HG03095 (cell line): ENCODE results near the gene PLXNA3.
A peak's percentile ranks its signal among the peaks of the same experiment; 100 is the strongest.

ENCODE experiments used
- ATAC-seq: cut with Tn5 transposase; IDR thresholded peaks from one replicate; pipeline ENCODE4 v1.9.1; 2021; ENCODE audit warnings: moderate library complexity; ENCODE audit not compliant: unreplicated experiment

The PLXNA3 gene

DNA sequence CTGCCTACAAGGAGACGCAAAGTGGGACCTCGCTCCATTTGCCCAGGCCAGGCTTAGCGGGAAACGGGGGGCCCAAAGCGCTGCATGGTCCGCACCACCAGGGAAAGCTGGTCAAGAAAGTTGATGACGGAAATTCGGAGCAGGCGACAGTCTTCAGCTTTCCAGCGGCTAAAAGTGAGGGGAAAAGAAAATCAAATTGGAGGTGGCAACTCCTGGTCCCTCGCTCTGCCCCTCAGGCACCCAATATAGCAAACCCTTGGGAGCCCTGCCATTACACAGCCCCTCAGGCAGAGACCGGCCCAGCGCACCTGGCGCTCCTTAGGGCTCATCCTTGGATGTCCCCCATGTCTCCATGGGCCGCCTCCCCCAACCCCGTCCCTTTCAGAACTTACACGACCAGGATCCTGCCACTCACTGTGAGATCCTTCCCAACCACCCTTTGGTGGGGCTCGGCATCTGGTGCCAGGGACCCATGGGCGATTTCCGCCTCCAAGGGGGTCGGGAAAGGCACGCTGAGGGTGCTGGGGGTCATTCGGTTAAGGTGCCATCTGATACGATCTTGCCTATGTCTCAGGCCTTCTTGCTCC is 19.9 kb downstream of the PLXNA3 start:
- ATAC-seq, result no peak

- ATAC-seq, result peak; percentile 71
These were observed 20.9 kb downstream of the PLXNA3 start, which contains the start of gene LAGE3 for GRCh38 chrX:154478728-154479622. Gene LAGE3, minus strand, starts transcription at chrX:154479281. Its CDS starts 366 bp downstream, at chrX:154478915.

GRCh38 chrX:154481195-154481594 is 23.1 kb downstream of the PLXNA3 start:
- ATAC-seq, result no peak

DNA sequence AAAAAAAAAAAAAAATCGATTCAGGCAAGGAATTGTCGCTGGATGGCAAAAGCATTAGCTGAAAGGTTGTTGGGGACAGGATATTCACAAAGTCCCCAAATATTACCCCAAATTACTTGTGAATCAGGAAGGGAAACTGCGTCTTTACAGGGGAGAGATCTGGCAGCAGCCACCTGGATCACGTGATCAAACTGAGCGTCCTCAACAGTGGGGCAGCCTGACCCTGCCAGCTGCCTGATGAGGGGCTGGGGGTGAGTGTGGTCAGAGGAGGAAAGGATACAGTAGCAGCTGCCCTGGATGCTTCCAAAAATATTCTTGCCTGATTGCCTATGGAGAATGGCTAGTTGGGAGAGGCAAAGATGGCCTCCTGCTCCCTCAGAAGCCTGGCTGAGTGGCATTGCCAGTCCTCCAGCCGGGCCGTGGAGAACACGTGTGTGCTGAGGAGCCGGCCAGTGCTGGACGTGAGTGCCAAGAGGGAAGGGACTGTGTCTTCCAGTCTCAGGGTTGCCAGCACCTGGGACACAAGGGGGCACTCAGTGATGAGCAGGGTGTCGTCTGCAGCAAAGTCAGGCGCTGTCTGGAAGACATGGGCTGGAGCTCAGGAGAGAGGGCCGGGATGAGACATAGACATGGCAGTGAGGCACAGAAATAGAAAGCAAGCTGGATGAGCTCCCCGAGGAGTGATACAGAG is 24.0 kb downstream of the PLXNA3 start:
- ATAC-seq, result no peak

DNA sequence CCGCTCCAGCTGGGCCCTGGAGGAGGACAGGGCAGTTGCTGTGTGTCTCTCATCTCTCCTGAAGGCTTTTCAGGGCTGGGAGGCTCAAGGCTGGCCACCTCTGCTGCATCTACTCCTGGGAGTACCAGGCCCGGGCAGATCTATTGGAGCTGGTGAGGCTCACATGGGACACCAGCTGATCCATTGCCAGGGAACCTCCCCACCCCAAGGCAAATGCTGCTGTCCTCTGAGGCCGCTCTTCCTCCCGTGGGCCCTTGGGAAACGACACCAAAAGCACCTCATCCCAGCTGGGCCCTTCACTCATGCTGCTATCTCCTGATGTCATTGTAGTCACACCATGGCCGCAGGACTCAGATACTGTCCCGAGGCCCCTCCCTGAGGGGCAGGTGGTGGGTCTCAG is 24.7 kb downstream of the PLXNA3 start:
- no peak for ATAC-seq

DNA sequence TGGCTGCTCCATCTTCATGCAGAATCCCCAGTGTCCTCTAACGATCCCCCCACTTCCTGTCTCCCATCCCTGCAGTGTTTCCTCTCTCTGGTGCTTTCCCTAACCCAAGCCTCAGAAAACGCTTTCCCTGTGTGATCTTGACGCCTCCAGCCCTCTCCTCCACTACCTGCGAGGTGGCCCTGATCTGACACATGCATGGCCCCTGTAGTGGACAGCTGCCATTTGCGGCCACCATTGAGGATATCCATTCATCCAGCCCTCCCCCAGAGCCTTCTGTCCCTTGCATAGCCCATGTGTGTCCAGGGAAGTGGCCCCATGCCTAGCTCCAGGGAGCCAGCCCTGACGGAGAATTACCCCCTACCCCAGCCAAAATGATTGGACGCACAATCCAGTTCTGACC is 25.2 kb downstream of the PLXNA3 start:
- ATAC-seq, result no peak

DNA sequence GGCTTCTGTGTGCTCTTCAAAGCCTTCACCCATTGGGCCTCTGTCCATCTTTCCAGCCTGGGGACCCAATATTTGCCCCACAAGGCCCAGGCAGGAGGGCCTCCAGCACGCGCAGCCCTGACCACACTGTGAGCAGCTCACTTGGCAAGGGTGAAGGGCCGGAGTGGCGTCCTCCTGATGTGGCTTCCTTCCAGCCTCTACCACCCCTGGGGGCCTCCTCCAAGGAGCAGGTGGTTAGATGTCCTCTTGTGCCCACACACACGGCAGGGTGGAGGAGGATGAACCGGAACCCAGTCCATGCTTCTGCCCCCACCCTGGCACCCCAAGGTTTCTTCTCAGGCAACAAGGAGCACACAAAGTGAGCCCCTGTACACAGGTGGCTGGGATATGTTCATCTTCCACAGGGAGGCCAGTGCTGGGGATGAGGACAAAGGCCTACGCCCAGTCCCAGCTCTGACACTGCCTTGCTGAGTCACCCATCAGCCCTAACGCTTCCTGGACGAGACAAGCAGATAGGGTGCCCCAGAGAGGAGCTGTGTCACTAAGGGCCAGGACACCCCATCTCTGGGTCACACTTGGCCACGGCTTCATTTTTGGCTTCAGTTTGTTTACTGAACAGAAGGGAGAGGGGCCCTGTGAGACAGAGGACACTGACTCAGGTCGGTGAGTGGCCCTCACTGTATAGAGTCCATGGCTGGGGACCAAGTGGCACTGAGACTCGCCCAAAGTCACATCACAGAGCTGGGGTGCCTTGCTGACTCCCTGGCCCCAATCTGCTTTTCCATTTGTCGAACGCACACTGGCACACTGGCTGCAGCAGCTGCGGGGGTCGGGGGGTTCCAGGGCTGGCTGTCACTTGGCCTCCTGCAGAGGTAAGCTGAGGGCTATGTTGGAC is 26.4 kb downstream of the PLXNA3 start:
- no peak for ATAC-seq

GRCh38 chrX:154485150-154486051 is 27.3 kb downstream of the PLXNA3 start:
- no peak for ATAC-seq

DNA sequence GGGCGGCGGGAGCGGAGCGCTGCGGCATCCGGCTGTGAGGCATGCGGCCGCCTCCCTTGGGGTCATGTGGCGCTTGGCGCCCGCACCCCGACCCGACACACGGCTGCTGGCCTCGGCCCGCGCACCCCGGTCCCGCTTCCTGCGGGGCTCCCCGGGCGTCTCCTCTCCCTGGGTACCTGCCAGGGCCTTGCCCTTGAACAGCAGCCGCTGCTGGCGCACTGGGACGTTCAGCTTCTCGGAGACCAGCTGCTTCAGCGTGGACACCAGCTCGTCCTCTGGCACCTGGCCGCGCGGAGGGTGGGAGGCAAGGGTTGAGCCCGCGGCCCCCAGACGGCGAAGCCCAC is 27.9 kb downstream of the PLXNA3 start:
- no peak for ATAC-seq

DNA sequence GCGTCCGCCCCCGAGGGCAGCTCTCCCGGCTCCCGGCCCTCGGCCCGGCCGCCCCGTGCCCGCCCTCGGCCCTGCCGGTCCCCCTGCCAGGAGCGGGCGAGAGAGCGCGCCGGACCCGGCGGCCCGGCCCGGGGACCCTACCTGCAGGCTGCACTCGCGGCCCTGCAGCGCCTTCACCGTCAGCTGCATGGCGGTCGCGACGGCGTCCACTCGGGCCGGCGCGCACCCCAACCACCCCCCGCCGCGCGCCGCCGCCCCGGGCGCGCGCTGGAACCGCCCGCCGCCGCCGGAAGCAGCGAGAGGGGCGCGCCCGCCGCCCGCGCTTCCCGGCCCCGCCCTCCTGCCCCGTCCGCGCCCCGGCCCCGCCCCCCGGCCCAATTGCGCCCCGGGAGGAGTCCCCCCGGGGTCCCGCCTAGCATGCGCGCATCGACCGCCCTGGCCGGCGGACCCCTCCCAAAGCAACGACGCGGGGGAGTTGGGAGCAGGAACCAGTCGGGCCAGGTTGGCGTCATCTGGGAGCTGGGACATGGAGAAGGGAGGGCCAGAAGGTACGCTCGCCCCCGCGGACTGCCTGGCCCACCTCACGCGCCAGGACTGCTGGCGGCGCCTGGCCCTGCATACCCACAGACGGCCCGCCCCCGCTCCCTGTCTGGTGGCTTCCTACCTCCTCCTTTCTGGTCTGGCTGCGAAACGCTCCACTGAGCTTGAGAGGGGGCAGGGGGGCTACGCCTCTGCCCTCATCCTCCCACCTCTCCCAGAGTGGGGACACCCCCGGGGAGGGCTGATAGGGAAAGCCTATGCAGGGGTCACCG is 28.5 kb downstream of the PLXNA3 start, which contains the start of gene UBL4A:
Gene UBL4A, minus strand, starts transcription at position 220 of the 812 bp plus-strand sequence. Its CDS starts 31 bp downstream, at position 189.
- ATAC-seq, result no peak

DNA sequence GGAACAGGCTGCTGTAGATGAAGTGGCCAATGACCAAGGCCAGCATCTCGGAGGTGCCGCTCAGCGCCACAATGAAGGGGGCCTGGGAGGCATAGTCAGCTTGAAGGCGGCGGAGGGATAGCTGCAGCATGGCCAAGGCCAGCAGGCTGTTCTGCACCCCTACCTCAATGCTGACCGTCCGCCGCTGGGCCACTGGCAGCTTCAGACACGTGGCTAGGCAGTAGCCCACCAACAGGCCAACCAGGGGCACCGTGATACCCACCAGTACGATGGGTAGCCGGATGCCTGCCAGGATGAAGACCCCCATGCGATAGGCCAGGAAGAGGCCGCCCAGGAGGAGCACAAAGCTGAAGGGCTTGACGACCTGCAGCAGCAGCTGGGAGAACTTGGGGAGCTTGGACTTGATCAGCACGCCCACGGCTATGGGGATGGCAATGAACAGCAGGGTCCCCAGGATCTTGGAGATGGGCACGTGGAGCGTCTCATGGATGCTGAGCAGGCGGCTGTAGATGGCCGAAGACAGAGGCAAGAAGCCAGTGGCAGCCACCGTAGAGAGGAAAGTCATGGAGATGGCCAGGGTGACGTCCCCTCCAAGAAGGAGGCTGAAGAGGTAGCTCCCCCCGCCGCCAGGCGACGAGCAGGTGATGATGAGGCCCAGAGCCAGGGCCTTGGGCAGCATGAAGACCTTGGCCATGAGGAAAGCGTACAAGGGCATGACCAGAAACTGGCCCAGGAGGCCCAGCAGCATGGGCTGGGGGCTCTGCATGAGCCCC is 29.6 kb downstream of the PLXNA3 start:
- ATAC-seq, result no peak

DNA sequence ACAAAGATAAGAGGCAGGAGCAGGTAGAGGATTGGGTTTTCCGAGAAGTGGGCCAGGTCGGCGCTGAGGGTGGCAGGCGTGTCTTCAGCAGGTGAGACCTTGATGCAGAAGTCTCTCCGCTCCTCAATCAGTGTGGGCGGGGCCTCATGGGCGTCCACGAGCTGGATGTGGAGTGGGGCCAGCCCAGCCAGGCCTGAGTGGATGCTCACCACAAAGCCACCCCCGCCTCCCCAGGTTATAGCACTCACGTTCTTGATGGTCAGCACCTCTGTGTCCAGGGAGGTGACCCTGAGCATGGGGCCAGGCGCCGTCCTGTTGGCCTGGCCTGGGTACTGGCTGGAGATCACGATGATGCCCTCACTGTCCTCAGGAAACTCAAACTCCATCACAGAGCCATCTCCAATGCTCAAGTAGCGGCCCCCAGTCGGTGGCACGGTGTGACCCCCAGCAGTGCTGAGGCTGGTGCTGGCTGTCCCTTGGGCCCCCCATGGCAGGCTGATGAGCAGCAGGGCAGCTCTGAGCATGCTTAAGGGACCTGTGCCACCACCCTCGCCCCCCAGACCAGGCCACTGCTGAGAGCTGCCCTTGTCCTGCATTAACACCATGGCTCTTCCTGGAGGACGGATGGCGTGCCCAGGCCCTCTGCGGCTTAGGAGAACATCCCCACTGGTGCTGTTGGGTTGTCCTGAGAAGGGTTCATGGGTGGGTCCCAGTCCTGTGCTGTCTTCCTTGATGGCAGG is 30.4 kb downstream of the PLXNA3 start:
- no peak for ATAC-seq

DNA sequence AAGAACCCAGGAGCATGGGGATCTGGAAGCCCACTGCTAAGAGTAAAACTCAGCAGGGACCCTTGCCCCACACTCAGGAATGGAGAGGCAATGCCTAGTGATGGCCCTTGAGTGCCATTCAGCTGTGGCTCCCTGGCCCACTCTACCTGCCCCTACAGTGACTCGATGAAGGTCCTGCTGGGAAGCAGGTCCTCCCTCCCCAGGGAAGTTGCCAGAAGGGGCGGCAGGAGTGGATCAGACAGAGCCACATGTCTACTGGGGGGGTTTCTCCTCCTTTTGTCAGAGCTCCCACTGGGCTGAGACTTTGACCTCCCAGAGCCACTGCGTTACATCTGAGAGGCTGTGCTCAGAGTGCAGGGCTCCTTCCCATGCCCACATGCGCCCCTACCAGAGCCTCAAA is 31.1 kb downstream of the PLXNA3 start:
- no peak for ATAC-seq

- ATAC-seq, result peak; percentile 6
These were observed 31.9 kb downstream of the PLXNA3 start for GRCh38 chrX:154490021-154490413.

GRCh38 chrX:154490414-154491083 is 32.5 kb downstream of the PLXNA3 start, which contains the start of gene SLC10A3:
Gene SLC10A3, minus strand, starts transcription at chrX:154490629. Its CDS starts 1,689 bp downstream, at chrX:154488940.
- peak; percentile 76 for ATAC-seq

GRCh38 chrX:154494715-154495114 is 36.6 kb downstream of the PLXNA3 start:
- no peak for ATAC-seq

DNA sequence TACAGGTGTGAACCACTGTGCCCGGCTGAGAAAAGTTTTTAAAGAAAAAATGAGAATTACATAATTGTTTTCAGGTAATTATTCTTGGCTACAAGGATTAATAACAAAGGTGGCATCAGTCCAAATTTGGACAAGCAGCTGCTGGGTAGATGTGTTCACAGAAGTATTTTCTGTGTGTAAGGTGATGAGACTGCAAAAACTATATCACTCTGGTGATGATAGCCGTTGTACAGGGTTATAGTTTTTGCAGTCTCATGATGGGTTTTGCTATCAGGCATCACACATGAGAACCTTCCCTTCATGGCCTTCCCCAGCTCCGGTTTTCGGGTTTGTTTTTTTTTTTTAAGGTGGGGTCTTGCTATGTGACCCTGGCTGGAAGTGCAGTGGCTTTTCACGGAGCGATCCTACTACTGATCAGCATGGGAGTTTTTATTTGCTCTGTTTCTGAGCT is 37.4 kb downstream of the PLXNA3 start:
- no peak for ATAC-seq
